GM13977 (cell line): ENCODE measurements around the gene RHOU.
"Not testable (repeated sequence)": the region's sequence is repeated elsewhere in the genome, so short reads cannot be mapped to it uniquely, and the experiment has no call there.

Experiments
- DNase-seq: peaks from one replicate; pipeline ENCODE4 v3.0.0; 2012; ENCODE audit warnings: low spot score
- in situ Hi-C: fragments of 300-500 bp; cut with MboI; formaldehyde crosslinking; loops from one replicate; pipeline ENCODE4 v1.12.0; 2022; ENCODE audit warnings: low sequenced_read_pairs, low pct_unique_long_range_greater_than_20kb, mixed read lengths, inconsistent platforms; ENCODE audit not compliant: unreplicated experiment
- TF ChIP-seq, protein P1 (sequence below): IDR thresholded peaks from 2 replicates; pipeline ENCODE4 v1.5.1; 2012; ENCODE audit warnings: mild to moderate bottlenecking, control low read depth; ENCODE audit not compliant: insufficient read depth; ENCODE audit errors: extremely low read depth, missing control alignments

Gene RHOU

DNA sequence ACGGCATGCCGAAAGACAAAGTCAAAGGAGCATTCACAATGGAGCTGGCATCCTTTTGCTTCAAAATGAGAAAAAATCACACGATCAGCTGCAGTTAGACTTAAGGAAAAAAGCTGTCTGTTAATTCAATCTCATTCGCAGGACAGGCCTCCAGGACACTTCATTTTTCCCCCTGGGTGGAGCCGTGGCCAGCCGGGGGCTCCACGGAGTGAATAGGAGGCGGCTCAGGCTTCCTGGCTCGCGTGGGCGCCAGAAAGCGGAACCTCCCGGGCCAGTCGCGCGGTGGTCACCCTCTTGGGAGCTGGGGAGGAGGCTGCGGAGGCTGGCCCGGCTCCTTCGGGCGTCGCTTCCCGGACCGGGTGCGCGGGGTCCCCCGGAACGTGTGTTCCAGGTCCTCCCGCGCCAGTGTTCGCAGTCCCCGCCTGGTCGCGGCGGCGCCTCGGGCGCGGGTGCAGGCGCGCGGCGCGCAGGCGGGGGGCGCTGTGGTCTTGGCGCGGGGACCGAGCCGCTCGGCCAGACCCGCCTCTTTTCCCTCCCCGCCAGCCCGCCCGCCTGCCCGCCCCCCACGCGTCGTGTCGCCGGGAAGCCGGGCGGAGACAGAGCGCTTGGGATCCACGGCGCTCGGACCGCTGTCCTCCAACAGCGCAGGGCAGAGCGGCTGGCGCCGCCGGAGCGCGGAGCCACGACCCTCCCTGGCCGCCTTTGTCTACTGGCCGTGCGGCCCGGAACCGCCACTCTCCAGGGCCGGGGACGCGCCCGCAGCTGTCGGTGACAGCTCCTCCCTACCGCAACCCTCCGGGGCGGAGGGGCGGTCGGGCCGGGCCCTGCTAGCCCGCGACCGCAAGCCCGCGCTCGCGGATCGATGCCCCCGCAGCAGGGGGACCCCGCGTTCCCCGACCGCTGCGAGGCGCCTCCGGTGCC is at the start of gene RHOU:
TSS of gene RHOU (plus strand) at position 599 of the 921 bp plus-strand sequence. CDS start at position 863, 264 bp downstream.
- in situ Hi-C loops: no loop called here
- peak; percentile 56 for DNase-seq

DNA sequence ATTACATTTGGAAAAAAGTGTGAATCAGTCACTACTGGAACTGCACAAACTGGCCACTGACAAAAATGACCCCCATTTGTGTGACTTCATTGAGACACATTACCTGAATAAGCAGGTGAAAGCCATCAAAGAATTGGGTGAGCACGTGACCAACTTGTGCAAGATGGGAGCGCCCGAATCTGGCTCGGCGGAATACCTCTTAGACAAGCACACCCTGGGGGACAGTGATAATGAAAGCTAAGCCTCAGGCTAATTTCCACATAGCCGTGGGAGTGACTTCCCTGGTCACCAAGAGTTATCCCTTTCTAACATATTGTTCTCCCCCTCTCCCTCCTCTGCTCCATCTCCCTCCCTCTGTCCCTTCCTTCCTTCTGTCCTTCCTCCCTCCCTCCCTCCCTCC is 47.7 kb upstream of the RHOU start:
- TF ChIP-seq, protein P1, sequence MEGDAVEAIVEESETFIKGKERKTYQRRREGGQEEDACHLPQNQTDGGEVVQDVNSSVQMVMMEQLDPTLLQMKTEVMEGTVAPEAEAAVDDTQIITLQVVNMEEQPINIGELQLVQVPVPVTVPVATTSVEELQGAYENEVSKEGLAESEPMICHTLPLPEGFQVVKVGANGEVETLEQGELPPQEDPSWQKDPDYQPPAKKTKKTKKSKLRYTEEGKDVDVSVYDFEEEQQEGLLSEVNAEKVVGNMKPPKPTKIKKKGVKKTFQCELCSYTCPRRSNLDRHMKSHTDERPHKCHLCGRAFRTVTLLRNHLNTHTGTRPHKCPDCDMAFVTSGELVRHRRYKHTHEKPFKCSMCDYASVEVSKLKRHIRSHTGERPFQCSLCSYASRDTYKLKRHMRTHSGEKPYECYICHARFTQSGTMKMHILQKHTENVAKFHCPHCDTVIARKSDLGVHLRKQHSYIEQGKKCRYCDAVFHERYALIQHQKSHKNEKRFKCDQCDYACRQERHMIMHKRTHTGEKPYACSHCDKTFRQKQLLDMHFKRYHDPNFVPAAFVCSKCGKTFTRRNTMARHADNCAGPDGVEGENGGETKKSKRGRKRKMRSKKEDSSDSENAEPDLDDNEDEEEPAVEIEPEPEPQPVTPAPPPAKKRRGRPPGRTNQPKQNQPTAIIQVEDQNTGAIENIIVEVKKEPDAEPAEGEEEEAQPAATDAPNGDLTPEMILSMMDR: no peak
- no peak for DNase-seq
- in situ Hi-C loops: no loop called here

More for the DNA sequence above, at the start of gene RHOU:
- TF ChIP-seq, protein P1: peak; percentile 42

DNA sequence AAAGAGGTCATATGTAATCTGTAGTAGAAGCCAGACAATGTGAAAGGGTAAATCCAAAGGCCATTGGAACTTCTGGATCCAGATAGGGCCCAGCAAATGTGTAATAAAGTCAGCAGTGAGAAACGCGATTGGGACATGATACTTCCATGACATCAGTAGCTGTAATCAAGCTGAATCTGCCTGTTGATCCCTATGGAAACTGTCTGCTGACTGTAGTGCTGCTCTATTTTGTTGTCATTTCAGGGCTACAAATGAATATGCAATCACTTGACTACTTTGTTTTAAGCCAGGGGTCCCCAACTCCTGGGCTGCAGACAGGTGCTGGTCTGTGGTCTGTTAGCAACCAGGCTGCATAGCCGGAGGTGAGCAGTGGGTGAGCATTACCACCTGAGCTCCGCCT is 46.0 kb upstream of the RHOU start:
- in situ Hi-C loops: no loop called here
- no peak for DNase-seq
- TF ChIP-seq, protein P1: no peak

DNA sequence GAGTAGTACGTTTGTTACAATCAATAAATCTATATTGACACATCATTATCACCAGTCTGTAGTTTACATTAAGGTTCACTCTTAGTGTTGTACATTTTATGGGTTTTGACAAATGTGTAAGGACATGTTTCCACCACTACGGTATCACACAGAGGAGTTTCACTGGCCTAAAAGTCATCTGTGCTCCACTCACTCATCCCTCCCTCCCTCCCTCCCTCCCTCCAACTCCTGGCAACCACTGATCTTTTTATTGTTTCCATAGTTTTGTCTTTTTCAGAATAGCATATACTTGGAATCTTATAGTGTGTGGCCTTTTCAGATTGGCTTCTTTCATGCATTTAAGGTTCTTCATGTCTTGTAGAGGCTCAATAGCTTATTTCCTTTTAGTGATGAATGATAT is 44.1 kb upstream of the RHOU start:
- in situ Hi-C loops: no loop called here
- TF ChIP-seq, protein P1: no peak
- DNase-seq: no peak

DNA sequence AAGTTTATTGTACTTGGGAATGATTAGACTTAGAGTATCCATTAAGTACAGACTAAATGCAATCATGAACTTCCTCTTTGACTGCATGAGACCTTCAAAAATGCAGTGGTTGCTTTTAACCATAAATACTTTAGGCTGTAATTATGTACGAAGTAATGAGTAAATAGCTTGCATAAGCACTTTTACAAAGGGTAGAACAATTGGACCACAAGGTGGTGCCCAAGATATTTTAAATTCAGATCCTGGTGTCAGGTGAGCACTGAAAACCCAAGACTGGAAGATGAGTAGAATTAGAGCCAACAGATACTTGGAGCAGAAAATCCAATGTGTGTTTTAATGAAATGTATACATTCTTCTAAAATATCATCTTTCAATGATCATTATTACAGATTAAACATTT is 43.4 kb upstream of the RHOU start:
- TF ChIP-seq, protein P1: peak; percentile 33
- in situ Hi-C loops: no loop called here
- peak; percentile 35 for DNase-seq

DNA sequence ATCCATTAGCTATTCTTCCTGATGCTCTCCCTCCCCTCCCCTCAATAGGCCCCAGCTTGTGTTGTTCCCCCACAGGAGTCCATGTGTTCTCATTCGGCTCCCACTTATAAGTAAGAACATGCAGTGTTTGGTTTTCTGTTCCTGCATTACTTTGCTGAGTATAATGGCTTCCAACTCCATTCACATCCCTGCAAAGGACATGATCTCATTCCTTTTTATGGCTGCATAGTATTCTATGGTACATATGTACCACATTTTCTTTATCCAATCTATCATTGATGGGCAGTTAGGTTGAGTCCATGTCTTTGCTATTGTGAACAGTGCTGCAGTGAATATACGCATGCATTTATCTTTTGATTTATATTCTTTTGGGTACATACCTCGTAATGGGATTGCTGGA is 40.8 kb upstream of the RHOU start:
- in situ Hi-C loops: not testable (repeated sequence)

DNA sequence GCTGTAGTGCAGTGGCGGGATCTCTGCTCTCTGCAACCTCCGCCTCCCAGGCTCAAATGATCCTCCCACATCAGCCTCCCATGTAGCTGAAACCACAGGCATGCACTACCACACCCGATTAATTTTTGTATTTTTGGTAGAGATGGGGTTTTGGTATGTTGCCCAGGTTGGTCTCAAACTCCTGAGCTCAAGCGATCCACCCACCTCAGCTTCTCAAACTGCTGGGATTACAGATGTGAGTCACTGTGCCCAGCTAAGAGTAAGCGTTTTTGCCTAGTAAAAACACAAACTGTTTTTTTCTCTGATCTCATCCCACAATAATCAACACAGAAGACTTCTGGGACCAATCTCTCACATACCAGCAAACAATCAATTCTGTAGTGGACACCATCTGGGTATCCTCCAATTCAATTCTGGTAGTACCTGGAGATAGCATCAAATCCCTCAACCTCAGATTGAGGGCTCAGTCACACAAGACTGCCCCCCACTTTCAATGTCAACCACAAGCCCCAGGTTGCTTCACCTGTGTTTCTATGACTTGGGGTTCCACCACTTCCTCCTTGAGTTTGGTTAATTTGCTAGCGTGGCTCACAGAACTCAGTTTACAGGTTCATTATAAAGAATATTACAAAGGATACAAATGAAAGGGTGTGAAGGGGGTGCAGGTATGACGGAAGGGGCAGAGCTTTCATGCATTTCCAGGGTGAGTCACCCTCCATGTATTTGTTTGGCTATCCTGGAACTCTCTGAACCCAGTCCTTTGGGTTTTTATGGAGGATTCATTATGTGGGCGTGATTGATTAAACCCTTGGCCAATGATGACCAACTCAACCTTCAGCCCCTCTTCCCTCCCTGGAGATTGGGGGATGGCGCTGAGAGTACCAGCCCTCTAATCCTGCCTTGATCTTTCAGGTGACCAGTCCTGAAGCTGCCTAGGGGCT is 40.0 kb upstream of the RHOU start:
- TF ChIP-seq, protein P1: no peak
- in situ Hi-C loops: no loop called here
- DNase-seq: no peak

More for the DNA sequence above, 40.8 kb upstream of the RHOU start:
- DNase-seq: not testable (repeated sequence)
